Stimulated activated CD8-positive, alpha-beta memory T cell treated with anti-CD3 and anti-CD28 coated beads, Interleukin-4, amount 100 ng/mL, for 1 hour (primary cell): ENCODE measurements around the gene LIN28A.

Experiments
- DNase-seq, 2 donors: peaks; one replicate each; pipeline ENCODE4 v3.0.0-alpha.2; 2020; ENCODE audit warnings: low read depth in 2 of 2, low spot score in 1 of 2

The LIN28A gene

GRCh38 chr1:26432793-26433192 lies 22.2 kb downstream of the LIN28A start:
- DNase-seq: no peak

- DNase-seq: no peak
These were observed 23.6 kb downstream of the LIN28A start for GRCh38 chr1:26434161-26434752.

- no peak for DNase-seq
These were observed 27.4 kb downstream of the LIN28A start for GRCh38 chr1:26438041-26438440.

- DNase-seq: no peak
These were observed 29.6 kb downstream of the LIN28A start for GRCh38 chr1:26440259-26440658.

GRCh38 chr1:26449868-26450267 lies 39.3 kb downstream of the LIN28A start:
- no peak for DNase-seq

GRCh38 chr1:26450908-26451307 lies 40.3 kb downstream of the LIN28A start:
- DNase-seq: no peak

DNA sequence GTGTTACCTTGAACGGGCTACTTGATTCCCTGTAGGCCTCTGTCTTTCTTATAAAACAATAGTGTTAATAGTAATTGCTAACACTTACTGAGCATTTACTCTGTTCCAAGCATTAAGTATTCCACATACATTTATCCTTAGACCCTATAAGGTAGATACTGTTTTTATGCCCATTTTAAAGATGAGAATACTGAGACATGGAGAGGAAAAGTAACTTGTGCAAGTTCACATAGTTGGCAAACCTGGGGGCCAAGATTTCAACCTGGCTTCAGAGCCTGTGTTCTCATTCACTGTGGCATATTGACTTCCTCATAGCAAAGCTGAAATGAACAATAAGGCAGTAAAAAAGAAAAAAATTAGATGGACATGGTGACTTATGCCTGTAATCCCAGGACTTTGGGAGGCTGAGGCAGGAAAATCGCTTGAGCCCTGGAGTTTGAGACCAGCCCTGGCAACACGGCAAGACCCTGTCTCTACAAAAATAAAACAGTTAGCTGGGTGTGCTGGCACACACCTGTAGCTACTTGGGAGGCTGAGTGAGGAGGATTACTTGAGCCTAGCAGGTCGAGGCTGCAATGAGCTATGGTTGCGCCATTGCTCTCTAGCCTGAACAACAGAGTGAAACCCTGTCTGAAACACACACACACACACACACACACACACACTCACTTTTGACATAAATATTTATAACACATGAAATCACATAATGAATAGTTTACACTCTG lies 42.0 kb downstream of the LIN28A start:
- no peak for DNase-seq

GRCh38 chr1:26459148-26459547 lies 48.5 kb downstream of the LIN28A start:
- no peak for DNase-seq

GRCh38 chr1:26459573-26460031 lies 49.0 kb downstream of the LIN28A start:
- no peak for DNase-seq

DNA sequence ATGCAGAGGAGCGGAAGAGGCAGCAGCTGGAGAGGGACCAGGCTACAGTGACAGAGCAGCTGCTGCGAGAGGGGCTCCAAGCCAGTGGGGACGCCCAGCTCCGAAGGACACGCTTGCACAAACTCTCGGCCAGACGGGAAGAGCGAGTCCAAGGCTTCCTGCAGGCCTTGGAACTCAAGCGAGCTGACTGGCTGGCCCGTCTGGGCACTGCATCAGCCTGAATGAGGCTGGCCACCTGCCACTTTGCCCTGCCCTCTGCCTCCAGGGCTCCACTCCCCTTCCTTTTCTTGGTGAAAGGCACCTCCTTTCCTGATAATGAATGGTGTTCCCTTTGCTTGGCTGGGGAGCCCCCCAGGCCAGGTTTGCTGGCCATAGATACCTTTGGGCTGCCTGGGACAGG lies 58.3 kb downstream of the LIN28A start:
- DNase-seq: no peak

- no peak for DNase-seq
These were observed 58.9 kb downstream of the LIN28A start for GRCh38 chr1:26469558-26469957.

DNA sequence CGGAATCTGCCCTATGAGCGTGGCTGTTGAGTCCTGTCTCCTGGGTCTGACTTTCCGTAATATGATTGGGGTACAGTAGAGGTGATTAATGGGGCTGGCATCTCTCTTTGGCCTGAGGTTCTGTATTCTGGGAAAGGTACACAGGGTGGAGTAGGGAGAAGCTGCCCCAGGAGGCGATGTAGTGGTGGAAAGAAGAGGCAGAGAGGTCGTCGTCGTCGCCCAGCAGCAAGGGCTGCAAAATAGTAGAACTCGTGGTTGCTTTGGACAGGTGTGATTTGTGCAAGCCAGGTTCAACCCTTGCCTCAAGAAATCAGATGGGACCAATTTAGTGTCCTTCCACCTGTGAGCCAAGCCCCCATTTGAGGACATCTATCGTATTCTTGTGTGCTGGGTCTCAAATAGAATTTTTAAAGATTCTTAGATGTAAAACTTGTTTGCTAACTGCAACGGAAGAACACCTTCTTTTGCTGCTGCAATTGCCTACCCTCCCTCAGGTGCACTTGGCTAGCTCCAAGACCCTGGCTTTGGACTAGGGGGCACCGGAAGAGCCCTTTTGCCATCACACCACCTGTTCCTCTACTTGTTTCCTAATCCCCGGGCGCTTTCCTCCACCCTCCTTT lies 60.4 kb downstream of the LIN28A start:
- DNase-seq: no peak

- DNase-seq: no peak
These were observed 61.1 kb downstream of the LIN28A start for GRCh38 chr1:26471498-26472319.

DNA sequence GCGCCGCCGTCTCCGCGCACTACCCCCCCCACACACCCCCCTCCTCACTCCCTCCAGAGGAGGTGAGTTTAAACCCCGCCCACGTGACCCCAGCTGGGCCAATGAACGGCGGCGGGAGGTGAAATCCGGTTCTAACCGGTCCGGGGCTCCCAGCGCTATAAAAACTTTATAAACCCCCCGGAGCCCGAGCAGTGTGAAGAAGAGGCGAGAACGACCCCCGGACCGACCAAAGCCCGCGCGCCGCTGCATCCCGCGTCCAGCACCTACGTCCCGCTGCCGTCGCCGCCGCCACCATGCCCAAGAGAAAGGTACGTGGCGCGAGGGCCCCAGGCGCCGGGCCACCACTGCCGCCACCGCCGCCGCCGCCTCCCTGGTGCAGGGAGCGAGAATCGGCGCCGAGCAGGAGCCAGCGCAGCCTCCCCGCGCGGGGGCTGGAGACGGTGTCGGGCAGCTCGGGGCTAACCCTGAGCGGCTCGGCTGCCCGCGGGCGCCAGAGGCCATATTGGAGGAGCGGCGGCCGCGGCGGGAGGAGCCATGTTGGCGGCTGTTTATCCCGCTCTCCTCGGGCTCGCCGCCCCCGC lies 61.8 kb downstream of the LIN28A start, which contains the start of gene HMGN2:
HMGN2 (plus strand) TSS at position 121 of the 581 bp plus-strand sequence; CDS start at position 294, 173 bp downstream.
- peak; percentile 63 to 80 for DNase-seq

GRCh38 chr1:26472901-26473845 lies 62.6 kb downstream of the LIN28A start:
- peak; percentile 90 to 97 for DNase-seq

DNA sequence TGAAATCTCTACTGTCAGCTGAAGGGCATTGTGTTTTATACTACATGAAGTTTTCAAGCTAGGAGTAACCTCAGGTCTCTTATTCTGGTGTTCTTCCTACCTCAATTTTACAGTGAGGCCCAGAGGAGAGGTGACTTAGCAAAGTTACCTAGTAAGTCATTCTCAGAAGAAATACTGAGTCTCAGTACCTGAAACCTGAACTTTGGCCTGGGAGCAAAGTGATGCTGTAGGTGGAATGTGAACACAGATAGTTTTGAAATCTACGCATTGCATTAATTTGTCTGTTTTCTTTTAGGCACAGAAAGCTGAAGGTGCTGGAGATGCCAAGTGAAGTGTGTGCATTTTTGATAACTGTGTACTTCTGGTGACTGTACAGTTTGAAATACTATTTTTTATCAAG lies 64.2 kb downstream of the LIN28A start:
- DNase-seq: no peak

- DNase-seq: no peak
These were observed 65.4 kb downstream of the LIN28A start for GRCh38 chr1:26475989-26476388.

DNA sequence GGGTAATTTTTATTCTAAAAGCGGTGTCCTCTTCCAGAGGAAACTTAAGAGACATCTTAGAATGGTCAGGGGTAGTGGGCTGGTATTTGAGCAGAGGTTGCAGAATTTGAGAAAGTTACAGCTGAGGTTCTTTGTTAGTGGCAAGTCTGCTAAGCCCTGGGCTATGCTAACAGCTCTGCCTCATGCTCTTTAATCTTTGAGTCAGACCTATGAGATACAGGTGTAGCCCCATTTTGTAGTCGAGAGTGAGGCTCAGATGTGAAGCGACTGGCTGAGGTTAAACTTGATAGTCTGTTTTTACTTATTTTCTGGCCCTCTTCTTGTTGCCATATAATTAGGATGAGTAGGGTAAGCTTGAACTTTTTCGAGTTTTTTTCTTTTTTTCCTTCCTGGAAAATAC lies 66.3 kb downstream of the LIN28A start:
- no peak for DNase-seq

DNA sequence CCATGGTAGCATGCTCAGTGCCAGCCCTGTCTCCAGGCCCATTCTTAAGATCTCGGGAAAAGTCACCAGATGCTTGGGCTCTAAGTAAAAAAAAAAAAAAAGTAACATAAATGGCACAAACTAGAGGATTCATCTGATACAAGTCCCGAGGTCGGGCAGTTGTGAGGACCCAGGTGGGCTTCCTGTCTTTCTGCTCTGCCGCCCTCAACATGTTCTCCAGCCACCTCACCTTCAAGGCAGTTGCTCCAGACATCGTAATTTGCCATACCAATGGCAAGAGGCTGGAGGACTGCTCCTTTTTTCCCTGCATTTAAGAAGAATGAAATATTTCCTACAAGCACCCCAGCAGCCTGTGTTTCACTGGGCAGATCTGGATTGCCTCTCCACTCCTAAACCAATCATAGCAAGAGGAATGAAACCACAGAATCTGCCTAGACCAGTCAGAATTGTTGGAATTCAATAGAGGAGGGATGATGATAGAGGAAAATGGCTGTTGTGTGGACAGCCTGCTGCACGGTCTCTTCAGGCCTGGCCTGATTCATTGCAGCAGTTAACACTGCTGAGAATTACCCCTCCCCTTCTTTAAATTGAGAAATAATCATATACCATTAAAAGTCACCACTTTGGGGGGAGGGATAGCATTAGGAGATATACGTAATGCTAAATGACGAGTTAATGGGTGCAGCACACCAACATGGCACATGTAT lies 67.0 kb downstream of the LIN28A start:
- DNase-seq: no peak
